Left ventricle myocardium inferior (tissue), 1 donor: Measurements from ENCODE around the gene SCT. TPM values are rescaled to one million over a fixed set of nuclear protein-coding genes. Genes with fewer than 3 reads are reported as not detected.

Experiments
- DNase-seq: peaks from one replicate; pipeline ENCODE4 v3.0.0-alpha.2; 2020
- H3K27ac ChIP-seq: fragments of 200-600 bp; replicated peaks from 2 replicates; pipeline ENCODE4 v1.8.0; 2021
- H3K27me3 ChIP-seq: fragments of 200-600 bp; 2 replicates; pipeline ENCODE4 v1.8.0; 2021; ENCODE audit warnings: low read depth
- H3K36me3 ChIP-seq: fragments of 200-600 bp; 2 replicates; pipeline ENCODE4 v1.8.0; 2021
- H3K4me1 ChIP-seq: fragments of 200-600 bp; 2 replicates; pipeline ENCODE4 v1.8.0; 2021
- H3K4me3 ChIP-seq: fragments of 200-600 bp; 2 replicates; pipeline ENCODE4 v1.8.0; 2021; ENCODE audit warnings: mild to moderate bottlenecking, moderate library complexity
- H3K9me3 ChIP-seq: fragments of 200-600 bp; replicated peaks from 2 replicates; pipeline ENCODE4 v1.8.0; 2021
- intact Hi-C: fragments of 100-400 bp; cut with micrococcal nuclease; formaldehyde crosslinking; loops from one replicate; pipeline ENCODE4 v1.11.0; 2022
- long read RNA-seq: library from polyadenylated mRNA; unstranded; transcript quantifications from one replicate; pipeline ENCODE4 v2.0.0, GENCODE V29; 2021
- total RNA-seq: library from RNA; stranded (reverse); fragmentation: NEBNext Ultra II Directional; extraction: Animal tissue kit (Norgen Biotek cat#: 25700); gene quantifications from one replicate; pipeline ENCODE4 v1.2.1, GENCODE V29; 2021
- TF ChIP-seq, protein P1 (sequence below): fragments of 200-600 bp; IDR thresholded peaks from 2 replicates; pipeline ENCODE4 v1.8.0; 2021; ENCODE audit warnings: antibody characterized with exemption, mild to moderate bottlenecking, borderline replicate concordance
- donor health status: DM: no; HTN: yes; CAD: no; lungs with severe emphysema.

The SCT gene, protein sequence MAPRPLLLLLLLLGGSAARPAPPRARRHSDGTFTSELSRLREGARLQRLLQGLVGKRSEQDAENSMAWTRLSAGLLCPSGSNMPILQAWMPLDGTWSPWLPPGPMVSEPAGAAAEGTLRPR
- not detected for total RNA-seq
- long read RNA-seq = 0 reads

DNA sequence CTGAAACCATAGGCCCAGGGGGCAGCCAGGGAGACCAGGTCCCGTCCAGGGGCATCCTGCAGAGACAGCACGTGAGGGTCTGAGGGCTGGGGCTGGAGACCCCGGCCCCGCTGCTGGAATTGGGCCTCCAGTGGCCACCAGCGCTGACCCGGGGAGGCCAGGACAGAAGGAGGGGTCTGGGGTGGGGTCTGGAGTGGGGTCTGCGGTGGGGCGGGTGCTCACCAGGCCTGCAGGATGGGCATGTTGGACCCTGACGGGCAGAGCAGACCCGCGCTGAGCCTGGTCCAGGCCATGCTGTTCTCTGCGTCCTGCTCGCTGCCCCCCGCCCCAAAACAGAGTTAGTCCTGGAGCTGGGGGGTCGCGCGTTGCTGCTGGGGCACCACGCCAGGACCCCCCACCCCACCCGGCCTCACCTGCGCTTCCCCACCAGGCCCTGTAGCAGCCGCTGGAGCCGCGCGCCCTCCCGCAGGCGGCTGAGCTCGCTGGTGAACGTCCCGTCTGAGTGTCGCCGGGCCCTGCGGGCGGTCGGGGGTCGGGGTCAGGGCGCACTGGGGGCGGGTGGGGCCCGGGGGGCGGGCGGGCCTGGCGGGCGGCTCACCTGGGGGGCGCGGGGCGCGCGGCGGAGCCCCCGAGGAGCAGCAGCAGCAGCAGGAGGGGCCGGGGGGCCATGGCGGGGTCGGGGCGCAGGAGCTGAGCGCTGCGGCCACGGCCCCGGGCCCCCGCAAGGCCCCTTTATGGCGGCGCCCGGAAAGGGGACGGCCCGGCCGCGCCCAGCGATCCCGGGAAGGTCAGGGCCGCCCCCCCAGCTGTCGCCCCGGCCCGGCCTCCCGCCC, at the start of gene SCT:
SCT (minus strand) TSS at position 707 of the 833 bp plus-strand sequence; CDS start at position 669, 38 bp downstream.
- Histone ChIP-seq H3K27me3 (peaks cover 29% of the 10 kb centered on the region), H3K27ac (no peak within 1 kb of the TSS), H3K4me1 (peaks cover 15% of the 10 kb centered on the region), H3K9me3 (no peaks in the 10 kb centered on the region), H3K4me3 (no peak within 1 kb of the TSS), H3K36me3 (no peaks in the 10 kb centered on the region)
- no peak for DNase-seq
- TF ChIP-seq, protein P1, sequence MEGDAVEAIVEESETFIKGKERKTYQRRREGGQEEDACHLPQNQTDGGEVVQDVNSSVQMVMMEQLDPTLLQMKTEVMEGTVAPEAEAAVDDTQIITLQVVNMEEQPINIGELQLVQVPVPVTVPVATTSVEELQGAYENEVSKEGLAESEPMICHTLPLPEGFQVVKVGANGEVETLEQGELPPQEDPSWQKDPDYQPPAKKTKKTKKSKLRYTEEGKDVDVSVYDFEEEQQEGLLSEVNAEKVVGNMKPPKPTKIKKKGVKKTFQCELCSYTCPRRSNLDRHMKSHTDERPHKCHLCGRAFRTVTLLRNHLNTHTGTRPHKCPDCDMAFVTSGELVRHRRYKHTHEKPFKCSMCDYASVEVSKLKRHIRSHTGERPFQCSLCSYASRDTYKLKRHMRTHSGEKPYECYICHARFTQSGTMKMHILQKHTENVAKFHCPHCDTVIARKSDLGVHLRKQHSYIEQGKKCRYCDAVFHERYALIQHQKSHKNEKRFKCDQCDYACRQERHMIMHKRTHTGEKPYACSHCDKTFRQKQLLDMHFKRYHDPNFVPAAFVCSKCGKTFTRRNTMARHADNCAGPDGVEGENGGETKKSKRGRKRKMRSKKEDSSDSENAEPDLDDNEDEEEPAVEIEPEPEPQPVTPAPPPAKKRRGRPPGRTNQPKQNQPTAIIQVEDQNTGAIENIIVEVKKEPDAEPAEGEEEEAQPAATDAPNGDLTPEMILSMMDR = no peak
- intact Hi-C loops = no loop called here

DNA sequence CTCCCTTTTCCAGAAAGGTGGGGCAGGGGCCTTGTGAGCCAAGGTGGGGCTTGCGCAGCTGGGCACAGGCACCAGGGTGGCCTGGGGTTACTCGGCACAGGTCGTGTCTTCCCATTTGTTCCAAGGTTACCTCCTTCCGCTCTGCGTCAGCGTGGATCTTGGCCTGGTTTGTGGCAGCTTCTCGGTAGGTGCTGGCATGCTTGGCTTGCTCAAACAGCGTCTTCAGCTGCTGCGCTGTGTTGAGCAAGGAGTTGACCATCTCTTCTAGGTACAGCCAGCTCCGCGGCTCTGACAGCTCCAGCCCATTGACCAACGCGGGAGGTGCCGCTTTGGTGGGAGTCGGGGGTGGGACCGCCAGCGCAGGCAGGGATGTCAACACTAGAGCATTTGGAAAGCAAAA, 47.4 kb upstream of the SCT start:
- H3K27ac ChIP-seq = no peak overlapping the region
- H3K4me3 ChIP-seq = no peak overlapping the region
- H3K9me3 ChIP-seq = no peaks in the 10 kb centered on the region
- TF ChIP-seq, protein P1 = no peak
- H3K36me3 ChIP-seq = peaks cover 63% of the 10 kb centered on the region
- no peaks in the 10 kb centered on the region for H3K27me3 ChIP-seq
- H3K4me1 ChIP-seq = no peaks in the 10 kb centered on the region
- intact Hi-C loops = no loop called here
- DNase-seq = no peak

DNA sequence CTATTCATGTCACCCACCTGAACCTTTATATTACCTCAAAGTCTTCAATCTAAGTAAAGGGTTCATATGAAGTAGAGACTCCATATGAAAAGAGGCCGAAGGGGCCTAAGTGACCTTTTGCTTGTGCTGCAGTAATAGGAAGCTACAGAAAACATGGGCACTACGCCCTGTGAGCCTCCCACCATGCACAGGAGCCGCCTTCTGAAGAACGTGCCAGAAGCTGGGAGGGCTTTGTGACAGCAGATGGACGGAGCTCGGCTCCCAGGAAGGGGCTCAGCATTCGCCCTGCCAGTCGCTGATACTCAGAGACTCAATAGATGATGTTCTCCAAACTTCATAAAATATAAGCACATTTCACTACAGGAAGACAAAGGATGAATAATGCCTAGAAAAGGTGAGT, 46.9 kb upstream of the SCT start:
- intact Hi-C loops = no loop called here

DNA sequence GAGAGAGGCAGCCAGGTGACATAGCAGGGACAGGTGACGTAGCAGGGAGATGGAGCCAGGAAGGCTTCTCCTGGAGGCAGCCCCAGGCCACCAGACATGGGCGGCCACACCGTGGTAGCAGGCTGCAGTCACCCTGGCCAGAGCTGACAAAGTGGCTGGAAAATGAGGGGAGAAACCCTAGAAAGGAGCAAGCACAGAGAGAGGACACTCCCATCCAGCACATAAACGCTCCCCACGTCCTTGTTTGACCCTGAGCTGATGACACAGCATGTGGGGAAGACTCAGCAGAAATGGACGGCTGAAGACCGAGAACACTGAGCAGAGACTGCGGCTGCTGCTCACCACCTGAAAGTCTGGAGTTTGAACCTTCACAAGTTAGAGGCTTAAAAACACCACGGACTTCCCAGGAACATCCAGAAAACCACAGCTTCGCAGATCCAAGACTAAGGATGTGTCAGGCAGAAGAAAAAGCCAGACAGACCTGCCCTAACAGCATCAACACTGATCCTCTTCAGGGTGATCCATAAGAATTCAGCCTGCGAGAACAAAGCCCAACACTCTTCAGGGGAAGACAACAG, 38.8 kb upstream of the SCT start:
- intact Hi-C loops = loop anchor here (10.0 kb wide), 1 partner anchor 59 kb away; no protein-coding TSS in a partner anchor
- H3K9me3 ChIP-seq = no peaks in the 10 kb centered on the region
- H3K4me3 ChIP-seq = no peak overlapping the region
- DNase-seq = no peak
- TF ChIP-seq, protein P1 = no peak
- H3K4me1 ChIP-seq = peaks cover 23% of the 10 kb centered on the region
- no peaks in the 10 kb centered on the region for H3K27me3 ChIP-seq
- peaks cover 14% of the 10 kb centered on the region for H3K36me3 ChIP-seq
- H3K27ac ChIP-seq = peak overlapping the region; percentile 60

More for the DNA sequence above, 46.9 kb upstream of the SCT start:
- Histone ChIP-seq H3K9me3 (no peaks in the 10 kb centered on the region), H3K27ac (no peak overlapping the region), H3K27me3 (no peaks in the 10 kb centered on the region), H3K4me1 (no peaks in the 10 kb centered on the region), H3K36me3 (peaks cover 58% of the 10 kb centered on the region), H3K4me3 (no peak overlapping the region)
- TF ChIP-seq, protein P1 = no peak
- DNase-seq = no peak

DNA sequence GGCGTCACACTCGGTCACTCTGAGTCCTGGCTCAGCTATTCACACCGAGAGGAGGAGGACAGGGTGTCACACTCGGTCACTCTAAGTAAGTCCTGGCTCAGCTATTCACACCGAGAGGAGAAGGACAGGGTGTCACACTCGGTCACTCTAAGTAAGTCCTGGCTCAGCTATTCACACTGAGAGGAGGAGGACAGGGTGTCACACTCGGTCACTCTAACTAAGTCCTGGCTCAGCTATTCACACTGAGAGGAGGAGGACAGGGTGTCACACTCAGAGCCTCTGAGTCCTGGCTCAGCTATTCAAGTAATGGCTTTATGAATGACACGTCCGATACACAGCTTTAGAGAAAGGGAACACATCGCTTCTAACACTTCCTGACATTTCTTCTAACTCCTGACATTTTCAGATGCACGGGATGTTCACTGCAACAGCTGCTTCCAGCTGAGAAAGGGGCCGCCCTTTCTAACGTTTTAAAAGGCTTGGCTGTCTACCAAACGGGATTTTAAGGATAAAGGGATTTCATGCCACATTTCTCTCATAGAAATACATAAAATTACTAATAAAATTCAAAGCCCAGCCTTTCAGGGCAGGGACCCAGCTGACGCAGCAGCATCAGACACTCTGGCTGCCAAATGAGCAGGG, 38.2 kb upstream of the SCT start:
- Histone ChIP-seq H3K27me3 (no peaks in the 10 kb centered on the region), H3K4me1 (peaks cover 24% of the 10 kb centered on the region), H3K4me3 (no peak overlapping the region), H3K9me3 (no peaks in the 10 kb centered on the region), H3K36me3 (peaks cover 19% of the 10 kb centered on the region), H3K27ac (peak overlapping the region; percentile 60)
- no peak for DNase-seq
- TF ChIP-seq, protein P1 = no peak
- intact Hi-C loops = loop anchor here (10.0 kb wide), 1 partner anchor 60 kb away; no protein-coding TSS in a partner anchor
